MM.1S (cell line): ENCODE data around the gene CABLES2.

Source experiments
- DNase-seq: peaks from one replicate; pipeline ENCODE4 v3.0.0-alpha.2; 2015
- H2AFZ ChIP-seq: fragments of 300-600 bp; sonication (generic); 2 replicates; pipeline ENCODE4 v1.6.0; 2016; ENCODE audit warnings: antibody characterized with exemption, low read length
- H3F3A ChIP-seq: fragments of 300-600 bp; sonication (generic); 2 replicates; pipeline ENCODE4 v1.6.1; 2016; ENCODE audit warnings: mild to moderate bottlenecking, antibody characterized with exemption, low read length, moderate library complexity, mixed read lengths; ENCODE audit not compliant: insufficient read depth
- H3K27ac ChIP-seq: fragments of 300-600 bp; sonication (generic); 2 replicates; pipeline ENCODE4 v1.5.1; 2016; ENCODE audit warnings: mild to moderate bottlenecking, low read length
- H3K27me3 ChIP-seq: fragments of 300-600 bp; sonication (generic); replicated peaks from 2 replicates; pipeline ENCODE4 v1.6.0; 2016; ENCODE audit warnings: low read length; ENCODE audit not compliant: insufficient read depth
- H3K36me3 ChIP-seq: fragments of 300-600 bp; sonication (generic); replicated peaks from 2 replicates; pipeline ENCODE4 v1.6.1; 2016; ENCODE audit warnings: mild to moderate bottlenecking, low read length, mixed read lengths; ENCODE audit not compliant: insufficient read depth
- H3K4me1 ChIP-seq: fragments of 300-600 bp; sonication (generic); 2 replicates; pipeline ENCODE4 v1.6.1; 2016; ENCODE audit warnings: low read length, mixed read lengths
- H3K4me2 ChIP-seq: fragments of 300-600 bp; sonication (generic); 2 replicates; pipeline ENCODE4 v1.6.0; 2016; ENCODE audit warnings: low read depth, low read length
- H3K4me3 ChIP-seq: fragments of 300-600 bp; sonication (generic); 2 replicates; pipeline ENCODE4 v1.5.1; 2016; ENCODE audit warnings: low read length, mixed read lengths
- H3K79me2 ChIP-seq: fragments of 300-600 bp; sonication (generic); 2 replicates; pipeline ENCODE4 v1.6.1; 2016; ENCODE audit warnings: mixed run types, low read length, mixed read lengths
- H3K9ac ChIP-seq: fragments of 300-600 bp; sonication (generic); 2 replicates; pipeline ENCODE4 v1.6.1; 2016; ENCODE audit warnings: low read length, mixed read lengths
- H3K9me2 ChIP-seq: fragments of 300-600 bp; sonication (generic); replicated peaks from 2 replicates; pipeline ENCODE4 v1.6.1; 2016; ENCODE audit warnings: mild to moderate bottlenecking, low read length, mixed read lengths; ENCODE audit not compliant: insufficient read depth
- H3K9me3 ChIP-seq: fragments of 300-600 bp; sonication (generic); replicated peaks from 2 replicates; pipeline ENCODE4 v1.6.1; 2016; ENCODE audit warnings: mild to moderate bottlenecking, low read length, mixed read lengths; ENCODE audit not compliant: insufficient read depth
- H4K20me1 ChIP-seq: fragments of 300-600 bp; sonication (generic); 2 replicates; pipeline ENCODE4 v1.6.1; 2016; ENCODE audit warnings: mild to moderate bottlenecking, low read length, moderate library complexity, mixed read lengths; ENCODE audit not compliant: insufficient read depth
- EZH2 ChIP-seq: fragments of 300-600 bp; sonication (generic); optimal IDR thresholded peaks from 2 replicates; pipeline ENCODE3; 2017; ENCODE audit warnings: low read depth, mild to moderate bottlenecking, antibody characterized with exemption, low read length, mixed read lengths
- EZH2phosphoT487 ChIP-seq: fragments of 300-600 bp; sonication (generic); IDR thresholded peaks from 2 replicates; pipeline ENCODE4 v1.6.1; 2018; ENCODE audit warnings: antibody characterized with exemption, low read length
- TF ChIP-seq, protein P1 (sequence below): fragments of 300-600 bp; sonication (generic); IDR thresholded peaks from 2 replicates; pipeline ENCODE4 v1.5.1; 2016; ENCODE audit warnings: antibody characterized with exemption, low read length, mixed read lengths

The CABLES2 gene

GRCh38 chr20:62436692-62437091 lies 29.6 kb upstream of the CABLES2 start:
- no peak overlapping the region for H3K4me2 ChIP-seq
- no peaks in the 10 kb centered on the region for H3K36me3 ChIP-seq
- TF ChIP-seq EZH2 (no peak), EZH2phosphoT487 (no peak)
- TF ChIP-seq, protein P1, sequence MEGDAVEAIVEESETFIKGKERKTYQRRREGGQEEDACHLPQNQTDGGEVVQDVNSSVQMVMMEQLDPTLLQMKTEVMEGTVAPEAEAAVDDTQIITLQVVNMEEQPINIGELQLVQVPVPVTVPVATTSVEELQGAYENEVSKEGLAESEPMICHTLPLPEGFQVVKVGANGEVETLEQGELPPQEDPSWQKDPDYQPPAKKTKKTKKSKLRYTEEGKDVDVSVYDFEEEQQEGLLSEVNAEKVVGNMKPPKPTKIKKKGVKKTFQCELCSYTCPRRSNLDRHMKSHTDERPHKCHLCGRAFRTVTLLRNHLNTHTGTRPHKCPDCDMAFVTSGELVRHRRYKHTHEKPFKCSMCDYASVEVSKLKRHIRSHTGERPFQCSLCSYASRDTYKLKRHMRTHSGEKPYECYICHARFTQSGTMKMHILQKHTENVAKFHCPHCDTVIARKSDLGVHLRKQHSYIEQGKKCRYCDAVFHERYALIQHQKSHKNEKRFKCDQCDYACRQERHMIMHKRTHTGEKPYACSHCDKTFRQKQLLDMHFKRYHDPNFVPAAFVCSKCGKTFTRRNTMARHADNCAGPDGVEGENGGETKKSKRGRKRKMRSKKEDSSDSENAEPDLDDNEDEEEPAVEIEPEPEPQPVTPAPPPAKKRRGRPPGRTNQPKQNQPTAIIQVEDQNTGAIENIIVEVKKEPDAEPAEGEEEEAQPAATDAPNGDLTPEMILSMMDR: no peak
- H3F3A ChIP-seq: no peaks in the 10 kb centered on the region
- no peak overlapping the region for H2AFZ ChIP-seq
- H3K9me3 ChIP-seq: no peaks in the 10 kb centered on the region
- no peaks in the 10 kb centered on the region for H4K20me1 ChIP-seq
- no peak overlapping the region for H3K4me3 ChIP-seq
- H3K4me1 ChIP-seq: no peaks in the 10 kb centered on the region
- DNase-seq: no peak
- no peaks in the 10 kb centered on the region for H3K79me2 ChIP-seq
- no peaks in the 10 kb centered on the region for H3K9me2 ChIP-seq
- no peak overlapping the region for H3K27ac ChIP-seq
- no peak overlapping the region for H3K9ac ChIP-seq
- peaks cover 100% of the 10 kb centered on the region for H3K27me3 ChIP-seq

DNA sequence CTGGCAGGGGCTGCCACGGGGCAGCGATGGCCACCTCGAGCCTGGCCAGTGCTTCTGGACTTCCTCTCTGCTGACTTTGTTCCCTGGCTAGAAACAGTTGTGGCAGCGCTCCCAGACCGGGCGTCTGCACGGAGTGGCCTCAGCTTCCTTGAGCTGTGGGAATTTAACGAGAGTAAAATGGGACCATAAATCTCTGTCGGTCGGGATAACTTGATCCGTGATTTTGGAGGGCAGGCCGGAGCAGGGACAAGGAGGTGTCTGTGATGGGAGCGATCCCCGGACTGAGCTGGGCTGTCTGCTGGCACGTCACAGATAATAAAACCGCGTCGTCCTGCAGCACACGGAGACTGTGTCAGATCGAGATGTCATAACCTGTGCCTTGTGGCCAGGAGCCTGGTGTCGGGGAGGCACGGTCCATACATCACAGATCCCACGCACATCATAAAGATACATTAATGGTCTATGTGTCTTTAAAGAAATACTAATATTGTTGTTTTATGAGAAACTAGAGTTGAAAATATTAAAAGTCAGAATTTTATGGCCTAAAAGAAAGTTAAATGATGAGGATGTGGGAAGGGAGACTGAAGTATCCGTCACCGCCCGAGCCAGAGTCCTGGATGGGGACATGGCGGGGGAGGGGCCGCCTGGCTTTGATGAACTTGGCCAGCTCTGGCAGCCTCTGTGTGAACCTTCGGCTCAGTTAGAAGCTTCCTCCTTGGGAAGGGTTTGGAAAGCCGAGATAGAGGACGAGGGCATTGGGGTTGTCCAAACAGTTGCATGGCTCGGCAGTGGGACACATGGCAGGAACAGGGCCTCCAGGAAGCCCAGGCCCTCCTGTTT lies 26.8 kb upstream of the CABLES2 start:
- TF ChIP-seq EZH2phosphoT487: 0 out of 2 replicates have a peak, but pooled peaks have one; percentile 19
- TF ChIP-seq, protein P1: no peak
- no peak for TF ChIP-seq EZH2
- no peaks in the 10 kb centered on the region for H4K20me1 ChIP-seq
- H2AFZ ChIP-seq: no peak overlapping the region
- no peak for DNase-seq
- no peaks in the 10 kb centered on the region for H3K9me2 ChIP-seq
- H3K9ac ChIP-seq: no peak overlapping the region
- H3K9me3 ChIP-seq: no peaks in the 10 kb centered on the region
- no peak overlapping the region for H3K27ac ChIP-seq
- no peak overlapping the region for H3K4me2 ChIP-seq
- H3K4me3 ChIP-seq: no peak overlapping the region
- no peaks in the 10 kb centered on the region for H3K79me2 ChIP-seq
- H3K4me1 ChIP-seq: no peaks in the 10 kb centered on the region
- no peaks in the 10 kb centered on the region for H3F3A ChIP-seq
- peaks cover 100% of the 10 kb centered on the region for H3K27me3 ChIP-seq
- H3K36me3 ChIP-seq: no peaks in the 10 kb centered on the region

GRCh38 chr20:62430866-62431447 lies 23.9 kb upstream of the CABLES2 start:
- Histone ChIP-seq H3K4me2 (no peak overlapping the region), H3K9me3 (no peaks in the 10 kb centered on the region), H3F3A (no peaks in the 10 kb centered on the region), H3K9me2 (no peaks in the 10 kb centered on the region), H4K20me1 (no peaks in the 10 kb centered on the region), H3K4me3 (no peak overlapping the region), H3K4me1 (no peaks in the 10 kb centered on the region), H3K27ac (no peak overlapping the region), H3K27me3 (peaks cover 99% of the 10 kb centered on the region), H3K9ac (no peak overlapping the region), H2AFZ (no peak overlapping the region), H3K36me3 (no peaks in the 10 kb centered on the region), H3K79me2 (no peaks in the 10 kb centered on the region)
- no peak for DNase-seq
- TF ChIP-seq EZH2: no peak
